B cell (primary cell): ENCODE data around the gene ADORA2B. TPM values are rescaled to one million over a fixed set of nuclear protein-coding genes. Genes with fewer than 3 reads are reported as not detected.

ENCODE experiments used
- ATAC-seq: fragments of 200-7000 bp; cut with Tn5 transposase; one replicate; pipeline ENCODE4 v1.10.0; 2021; ENCODE audit warnings: low read depth, mild to moderate bottlenecking, moderate number of reproducible peaks, moderate library complexity
- CTCF ChIA-PET: fragments of 350-600 bp; sonication (Branson Sonifier 250); formaldehyde crosslinking; loops from one replicate; lab custom pipeline; 2021; ENCODE audit warnings: antibody characterized with exemption, inconsistent platforms; lab: Charles Lee
- POLR2A ChIA-PET: fragments of 350-600 bp; sonication (Branson Sonifier 250); formaldehyde crosslinking; loops from one replicate; lab custom pipeline; 2021; ENCODE audit warnings: antibody characterized with exemption; lab: Charles Lee
- DNase-seq: peaks from one replicate; pipeline ENCODE4 v3.0.0; 2013
- H2AFZ ChIP-seq: 2 replicates; pipeline ENCODE4 v1.6.1; 2012; ENCODE audit warnings: mild to moderate bottlenecking, low read depth, low read length; ENCODE audit not compliant: insufficient read depth, poor library complexity, severe bottlenecking
- H3K27ac ChIP-seq, 2 donors: 1 replicate in 1 of 2; 2 replicates in 1 of 2; pipeline ENCODE4 v1.5.1; 2012 to 2013; ENCODE audit warnings: low read length in 2 of 2, mild to moderate bottlenecking in 2 of 2, moderate library complexity in 1 of 2
- H3K27me3 ChIP-seq, 4 experiments: fragments of 200-600 bp in 1 of 4; sonication (generic) in 1 of 4; replicated peaks in 1 of 4; 1 replicate in 2 of 4; 2 replicates in 2 of 4; pipeline versions ENCODE4 v1.6.1 to v1.7.0; 2013 to 2016; ENCODE audit warnings: low read length in 3 of 4, mild to moderate bottlenecking in 2 of 4, mixed read lengths in 1 of 4, moderate library complexity in 1 of 4; ENCODE audit not compliant: insufficient read depth in 4 of 4, control insufficient read depth in 3 of 4; ENCODE audit errors: control extremely low read depth in 1 of 4
- H3K36me3 ChIP-seq, 2 experiments: replicated peaks in 1 of 2; 1 replicate in 1 of 2; 2 replicates in 1 of 2; pipeline versions ENCODE4 v1.6.1 to v1.7.1; 2013; ENCODE audit warnings: low read length in 1 of 2; ENCODE audit not compliant: insufficient read depth in 2 of 2, control insufficient read depth in 1 of 2; ENCODE audit errors: control extremely low read depth in 1 of 2, extremely low read depth in 1 of 2
- H3K4me1 ChIP-seq, 2 donors: fragments of 200-600 bp in 1 of 2; sonication (generic) in 1 of 2; 1 replicate in 1 of 2; 2 replicates in 1 of 2; pipeline versions ENCODE4 v1.5.1 to v1.6.1; 2013 to 2017; ENCODE audit warnings: low read length in 2 of 2; ENCODE audit not compliant: control insufficient read depth in 2 of 2, insufficient read depth in 2 of 2
- H3K4me2 ChIP-seq: replicated peaks from 2 replicates; pipeline ENCODE3; 2012; ENCODE audit warnings: mild to moderate bottlenecking, low read depth, low read length; ENCODE audit not compliant: poor library complexity, severe bottlenecking
- H3K4me3 ChIP-seq, 5 experiments: fragments of 200-600 bp in 1 of 5; sonication (generic) in 1 of 5; 1 replicate in 3 of 5; 2 replicates in 2 of 5; pipeline versions ENCODE4 v1.5.1 to v1.7.0; 2011 to 2016; ENCODE audit warnings: low read length in 4 of 5, mild to moderate bottlenecking in 4 of 5, low read depth in 2 of 5, control low read depth in 1 of 5, moderate library complexity in 1 of 5; ENCODE audit not compliant: insufficient read depth in 1 of 5; ENCODE audit errors: control extremely low read depth in 1 of 5, extremely low read depth in 1 of 5
- H3K79me2 ChIP-seq: fragments of 200-600 bp; sonication (generic); one replicate; pipeline ENCODE4 v1.6.0; 2016; ENCODE audit warnings: low read length; ENCODE audit not compliant: control insufficient read depth, insufficient read depth
- H3K9ac ChIP-seq: fragments of 200-600 bp; sonication (generic); 2 replicates; pipeline ENCODE4 v1.6.1; 2017; ENCODE audit warnings: mild to moderate bottlenecking, low read length, moderate library complexity
- H3K9me3 ChIP-seq, 3 donors: one replicate each; pipeline versions ENCODE4 v1.6.1 to v1.7.1; 2013; ENCODE audit warnings: low read length in 2 of 3; ENCODE audit not compliant: control insufficient read depth in 2 of 3, insufficient read depth in 1 of 3; ENCODE audit errors: control extremely low read depth in 1 of 3
- H4K20me1 ChIP-seq: 2 replicates; pipeline ENCODE4 v1.6.0; 2012; ENCODE audit warnings: mild to moderate bottlenecking, low read length; ENCODE audit not compliant: insufficient read depth, control insufficient read depth, poor library complexity, severe bottlenecking
- H3K27ac Mint-ChIP-seq: one replicate; pipeline ENCODE4 v1.8.0; 2021; ENCODE audit warnings: mixed read lengths
- H3K27me3 Mint-ChIP-seq: one replicate; pipeline ENCODE4 v1.8.0; 2021; ENCODE audit warnings: mixed read lengths
- H3K4me1 Mint-ChIP-seq: one replicate; pipeline ENCODE4 v1.8.0; 2021; ENCODE audit warnings: mixed read lengths
- H3K4me3 Mint-ChIP-seq: one replicate; pipeline ENCODE4 v1.8.0; 2021; ENCODE audit warnings: mixed read lengths
- H3K9me3 Mint-ChIP-seq: one replicate; pipeline ENCODE4 v1.8.0; 2022; ENCODE audit warnings: mixed read lengths; ENCODE audit not compliant: insufficient read depth
- CTCF ChIP-seq: fragments of 200-600 bp; IDR thresholded peaks from one replicate; pipeline ENCODE4 v1.8.0; 2022; ENCODE audit warnings: antibody characterized with exemption, mild to moderate bottlenecking
- EZH2 ChIP-seq: IDR thresholded peaks from 2 replicates; pipeline ENCODE4 v1.6.1; 2012; ENCODE audit warnings: borderline replicate concordance, low read depth, mild to moderate bottlenecking, moderate library complexity, low read length; ENCODE audit not compliant: insufficient read depth, poor library complexity, severe bottlenecking
- WGBS: methylation state at CpG from one replicate; pipeline ENCODE4 v1.1.5; 2013; ENCODE audit warnings: missing lambda C conversion rate; ENCODE audit not compliant: insufficient coverage; 5-methylcytosine and 5-hydroxymethylcytosine counted together
- intact Hi-C: fragments of 100-400 bp; cut with micrococcal nuclease; formaldehyde crosslinking; loops from one replicate; pipeline ENCODE4 v1.10.0; 2022
- polyA plus RNA-seq: library from polyadenylated mRNA; depleted of rRNA; stranded (reverse); fragments of >200 nt; gene quantifications from 2 replicates; pipeline ENCODE4 v1.2.3, GENCODE V29; 2012
- total RNA-seq, 2 donors: library from RNA; stranded (reverse); fragments of 120-200 nt in 1 of 2; gene quantifications; 1 replicate in 1 of 2; 2 replicates in 1 of 2; pipeline versions ENCODE4 v1.2.3 to v1.2.4, GENCODE V29; 2013 to 2022

Gene ADORA2B
- total and polyA plus RNA-seq, 2 donors (not counting 1 experiment from before 2014, with no cell fraction given) = not detected

GRCh38 chr17:15963670-15964110 lies 18.8 kb downstream of the ADORA2B start:
- ATAC-seq (no peak), DNase-seq (no peak)
- Histone ChIP-seq H4K20me1 (no peaks in the 10 kb centered on the region), H3K27me3 (peaks cover 0 to 28% (median 2%) of the 10 kb centered on the region in 4 experiments), H3K36me3 (no peaks in the 10 kb centered on the region), H3K9me3 (peaks cover 0 to 8% (median 0%) of the 10 kb centered on the region in 3 donors), H2AFZ (no peak overlapping the region), H3K9ac (no peak overlapping the region), H3K4me3 (no peak overlapping the region), H3K27ac (no peak overlapping the region), H3K79me2 (no peaks in the 10 kb centered on the region), H3K4me1 (peaks cover 0 to 10% of the 10 kb centered on the region in 2 donors), H3K4me2 (no peak overlapping the region)
- 90% methylated on average over 3 of the region's 4 CpGs for WGBS
- intact Hi-C loops = no loop called here
- Mint-ChIP-seq H3K4me3 (no peak overlapping the region), H3K27ac (no peak overlapping the region), H3K27me3 (peaks cover 29% of the 10 kb centered on the region), H3K4me1 (peaks cover 16% of the 10 kb centered on the region), H3K9me3 (no peaks in the 10 kb centered on the region)
- ChIA-PET POLR2A (no interaction called here), CTCF (no interaction called here)
- TF ChIP-seq CTCF (no peak), EZH2 (no peak)

- POLR2A ChIA-PET = no interaction called here
- no peak for DNase-seq
- Mint-ChIP-seq H3K9me3 (no peaks in the 10 kb centered on the region), H3K4me1 (peaks cover 11% of the 10 kb centered on the region), H3K27ac (no peak overlapping the region), H3K27me3 (peaks cover 36% of the 10 kb centered on the region), H3K4me3 (no peak overlapping the region)
- peaks cover 0 to 28% (median 2%) of the 10 kb centered on the region in 4 experiments for H3K27me3 ChIP-seq
- H3K79me2 ChIP-seq = no peaks in the 10 kb centered on the region
- ATAC-seq = no peak
- CTCF ChIA-PET = no interaction called here
- H3K4me2 ChIP-seq = no peak overlapping the region
- no peaks in the 10 kb centered on the region for H3K36me3 ChIP-seq
- H3K4me3 ChIP-seq = no peak overlapping the region
- TF ChIP-seq EZH2 (no peak), CTCF (no peak)
- H4K20me1 ChIP-seq = no peaks in the 10 kb centered on the region
- peaks cover 0 to 10% of the 10 kb centered on the region in 2 donors for H3K4me1 ChIP-seq
- intact Hi-C loops = no loop called here
- H3K9me3 ChIP-seq = peaks cover 0 to 8% (median 0%) of the 10 kb centered on the region in 3 donors
- H2AFZ ChIP-seq = peak overlapping the region; percentile 13
- WGBS = 17% methylated on average over 6 of the region's 6 CpGs
- no peak overlapping the region for H3K27ac ChIP-seq
- no peak overlapping the region for H3K9ac ChIP-seq
Measured at GRCh38 chr17:15965528-15965927, 20.6 kb downstream of the ADORA2B start.
